HG02943 (cell line): Measurements from ENCODE around the gene THBS3.
"Not testable (repeated sequence)": the region's sequence is repeated elsewhere in the genome, so short reads cannot be mapped to it uniquely, and the experiment has no call there.

Source experiments
- ATAC-seq: cut with Tn5 transposase; IDR thresholded peaks from one replicate; pipeline ENCODE4 v1.9.1; 2021; ENCODE audit warnings: mild to moderate bottlenecking, low read depth, moderate library complexity; ENCODE audit not compliant: unreplicated experiment

Gene THBS3

DNA sequence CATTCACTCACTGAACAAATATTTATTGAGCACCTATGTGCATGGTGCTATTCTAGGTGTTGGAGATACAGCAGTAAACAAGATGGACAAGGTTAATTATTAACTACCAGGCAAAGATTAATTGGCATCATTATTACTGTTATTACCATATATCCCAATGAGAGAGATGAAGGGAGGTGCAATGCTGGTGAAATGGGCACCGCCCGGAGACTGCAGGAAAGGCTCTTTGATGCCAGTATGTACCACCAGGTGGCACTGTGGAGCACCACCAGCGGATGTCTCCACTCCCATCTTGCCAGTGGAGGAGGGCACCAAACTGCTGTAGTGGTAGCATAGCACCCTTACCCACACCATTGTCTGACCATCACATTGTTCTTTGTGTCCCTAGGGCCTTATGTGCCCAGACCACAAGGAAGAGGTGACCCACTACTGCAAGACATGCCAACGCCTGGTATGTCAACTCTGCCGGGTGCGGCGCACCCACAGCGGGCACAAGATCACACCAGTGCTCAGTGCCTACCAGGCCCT, 31.1 kb downstream of the THBS3 start:
- no peak for ATAC-seq

DNA sequence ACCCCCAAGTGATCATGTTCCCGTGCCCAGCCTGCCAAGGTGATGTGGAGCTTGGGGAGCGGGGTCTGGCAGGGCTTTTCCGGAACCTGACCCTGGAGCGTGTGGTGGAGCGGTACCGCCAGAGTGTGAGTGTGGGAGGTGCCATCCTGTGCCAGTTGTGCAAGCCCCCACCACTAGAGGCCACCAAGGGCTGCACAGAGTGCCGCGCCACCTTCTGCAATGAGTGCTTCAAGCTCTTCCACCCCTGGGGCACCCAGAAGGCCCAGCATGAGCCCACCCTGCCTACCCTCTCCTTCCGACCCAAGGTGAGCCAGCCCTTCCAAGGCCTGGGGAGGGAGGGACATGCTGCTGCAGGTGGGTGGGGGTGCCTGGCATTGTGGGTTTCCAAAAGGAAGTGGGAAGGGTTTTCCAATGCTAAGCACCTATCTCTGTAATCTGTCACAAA, 31.7 kb downstream of the THBS3 start:
- no peak for ATAC-seq

DNA sequence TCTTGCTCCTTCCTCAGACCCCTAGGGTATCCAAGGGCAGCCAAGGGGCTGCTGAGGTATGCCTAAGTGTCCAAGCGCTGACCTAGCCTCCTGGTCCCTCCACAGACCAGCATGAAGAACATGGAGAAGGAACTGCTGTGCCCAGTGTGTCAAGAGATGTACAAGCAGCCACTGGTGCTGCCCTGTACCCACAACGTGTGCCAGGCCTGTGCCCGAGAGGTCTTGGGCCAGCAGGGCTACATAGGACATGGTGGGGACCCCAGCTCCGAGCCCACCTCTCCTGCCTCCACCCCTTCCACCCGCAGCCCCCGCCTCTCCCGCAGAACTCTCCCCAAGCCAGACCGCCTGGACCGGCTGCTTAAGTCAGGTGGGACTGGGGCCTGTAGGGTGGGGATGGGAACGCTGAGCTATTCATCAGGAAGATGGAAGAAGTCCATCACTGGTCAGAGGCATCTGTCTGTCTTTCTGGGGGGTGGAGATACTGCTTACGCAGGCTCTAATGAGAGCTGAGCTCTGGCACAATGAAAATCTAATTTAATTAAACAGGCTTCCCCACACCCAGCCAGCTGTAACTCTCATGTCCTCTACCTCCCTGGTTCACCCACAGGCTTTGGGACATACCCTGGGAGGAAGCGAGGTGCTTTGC, 32.3 kb downstream of the THBS3 start:
- ATAC-seq: no peak

DNA sequence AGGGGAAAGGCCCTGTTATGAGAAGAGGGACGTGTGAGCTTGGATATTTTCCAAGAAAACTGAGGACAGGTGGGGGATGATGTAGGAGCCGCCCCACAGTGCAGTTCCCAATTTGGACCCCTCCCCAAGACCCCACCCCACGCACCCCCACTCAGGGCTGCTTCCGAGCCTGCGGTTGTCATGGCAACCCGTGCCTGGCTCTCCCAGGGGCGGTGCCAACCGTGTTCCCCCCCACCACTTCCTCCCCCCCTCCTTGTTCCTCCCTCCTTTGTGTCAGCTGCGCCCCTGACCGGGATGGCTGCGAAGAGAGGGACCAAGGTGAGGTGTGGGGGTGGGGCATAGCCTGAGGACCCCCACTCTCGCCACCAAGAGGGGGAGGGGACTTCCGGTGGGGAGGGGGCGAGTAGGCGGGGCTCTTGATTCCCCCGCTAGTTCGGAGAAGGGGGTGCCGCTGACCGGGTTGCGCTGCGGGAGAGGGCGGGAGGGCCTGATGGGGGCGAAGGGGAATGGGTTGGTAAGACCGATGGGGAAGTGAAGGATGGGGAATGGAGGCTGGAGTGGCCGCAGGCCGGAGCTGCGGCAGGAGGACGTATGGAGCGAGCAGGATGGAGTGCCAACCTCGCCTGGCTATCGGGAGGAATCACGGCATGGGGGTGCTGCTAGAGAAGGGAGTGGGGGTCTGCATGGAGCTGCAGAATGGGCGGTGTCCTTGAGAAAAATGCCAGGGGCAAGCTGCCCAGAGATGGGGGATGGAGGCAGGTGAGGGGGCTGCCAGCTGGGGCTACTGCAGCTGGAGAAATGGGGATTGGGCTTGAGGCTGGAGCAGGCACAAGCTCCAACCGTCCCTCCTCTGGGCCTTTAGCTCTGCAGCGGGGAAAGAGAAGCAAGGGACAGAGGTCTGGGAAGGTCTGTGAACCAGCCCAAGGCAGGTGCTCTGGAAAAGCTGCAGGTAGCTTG, 33.1 kb downstream of the THBS3 start:
- no peak for ATAC-seq

DNA sequence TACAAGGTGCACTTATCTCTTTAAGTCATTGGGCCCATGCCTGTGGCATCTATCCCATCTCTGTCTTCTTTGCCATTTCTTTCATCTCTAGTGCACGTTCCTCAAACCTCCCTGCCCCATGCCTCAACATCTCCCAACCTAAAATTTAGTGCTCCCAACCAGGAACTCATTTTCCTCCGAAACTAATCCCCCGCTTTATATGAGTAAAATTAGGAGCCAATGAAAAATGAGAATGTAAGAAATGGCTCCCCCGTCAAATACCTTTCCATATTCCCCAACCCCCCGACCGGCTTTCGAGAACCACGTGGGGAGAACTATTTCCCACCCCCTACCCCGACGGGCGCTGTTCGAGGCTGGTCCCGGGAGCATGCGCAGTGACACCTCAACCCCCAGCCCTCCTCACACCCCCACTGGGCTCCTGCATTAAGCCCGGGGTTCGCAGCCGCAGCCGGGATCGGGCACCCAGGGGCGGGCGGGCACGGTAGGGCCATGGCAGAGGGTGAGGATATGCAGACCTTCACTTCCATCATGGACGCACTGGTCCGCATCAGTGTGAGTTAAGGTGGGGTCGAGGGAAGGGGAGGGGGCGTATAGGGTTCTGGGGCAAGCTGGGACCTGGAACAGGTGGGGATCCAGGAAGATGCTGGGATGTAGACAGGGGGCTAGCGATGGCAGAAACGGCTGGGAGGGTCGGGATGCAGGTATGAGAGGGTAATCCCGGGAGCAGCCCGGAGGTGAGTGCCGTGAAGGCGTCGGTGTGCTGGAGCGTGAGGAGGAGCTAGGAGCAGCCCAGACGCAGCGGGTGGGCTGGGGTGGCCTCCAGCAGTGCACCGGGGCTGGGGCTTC, 34.0 kb downstream of the THBS3 start, which contains the start of gene TRIM46:
TSS of gene TRIM46 (plus strand) at position 372 of the 846 bp plus-strand sequence. CDS start at position 490, 118 bp downstream.
- ATAC-seq: no peak

DNA sequence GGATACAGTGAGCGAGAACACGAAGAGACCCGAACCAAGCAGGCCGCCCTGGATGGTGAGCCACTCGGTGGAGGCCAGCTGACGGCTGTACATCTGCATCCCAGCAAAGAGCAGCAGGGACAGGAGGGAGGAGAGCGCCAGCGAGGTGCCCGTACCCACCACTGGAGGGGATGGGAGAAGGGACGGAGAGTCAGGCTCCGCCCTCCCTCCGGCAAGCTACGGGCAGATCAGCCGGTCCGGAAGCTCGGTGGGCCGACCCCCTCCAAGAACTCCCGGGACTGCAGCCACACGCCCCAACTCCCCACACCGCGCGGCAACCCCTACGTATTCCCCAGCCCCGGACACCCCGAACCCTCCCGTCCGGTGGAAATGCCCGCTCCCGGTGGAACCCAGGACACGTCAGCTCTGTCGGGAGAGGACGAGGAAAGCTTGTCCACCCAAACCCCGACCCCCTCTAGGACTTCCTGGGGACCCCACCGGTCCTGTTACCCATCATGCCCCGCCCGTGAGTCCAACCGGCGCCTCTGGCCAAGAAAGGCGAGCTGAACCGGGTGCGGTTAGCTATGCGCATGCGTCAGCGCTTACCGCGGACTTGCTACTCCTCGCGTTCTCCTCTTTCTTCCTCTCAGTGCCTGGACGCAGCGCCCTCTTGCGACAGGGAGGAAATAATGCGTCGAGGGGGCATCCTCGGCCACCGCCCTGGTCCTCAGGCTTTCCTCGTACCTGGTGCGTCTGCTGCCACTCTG, 34.8 kb downstream of the THBS3 start, which contains the start of gene KRTCAP2:
TSS of gene KRTCAP2 (minus strand) at position 573 of the 746 bp plus-strand sequence. CDS start at position 493, 80 bp downstream.
- ATAC-seq: peak; percentile 78

DNA sequence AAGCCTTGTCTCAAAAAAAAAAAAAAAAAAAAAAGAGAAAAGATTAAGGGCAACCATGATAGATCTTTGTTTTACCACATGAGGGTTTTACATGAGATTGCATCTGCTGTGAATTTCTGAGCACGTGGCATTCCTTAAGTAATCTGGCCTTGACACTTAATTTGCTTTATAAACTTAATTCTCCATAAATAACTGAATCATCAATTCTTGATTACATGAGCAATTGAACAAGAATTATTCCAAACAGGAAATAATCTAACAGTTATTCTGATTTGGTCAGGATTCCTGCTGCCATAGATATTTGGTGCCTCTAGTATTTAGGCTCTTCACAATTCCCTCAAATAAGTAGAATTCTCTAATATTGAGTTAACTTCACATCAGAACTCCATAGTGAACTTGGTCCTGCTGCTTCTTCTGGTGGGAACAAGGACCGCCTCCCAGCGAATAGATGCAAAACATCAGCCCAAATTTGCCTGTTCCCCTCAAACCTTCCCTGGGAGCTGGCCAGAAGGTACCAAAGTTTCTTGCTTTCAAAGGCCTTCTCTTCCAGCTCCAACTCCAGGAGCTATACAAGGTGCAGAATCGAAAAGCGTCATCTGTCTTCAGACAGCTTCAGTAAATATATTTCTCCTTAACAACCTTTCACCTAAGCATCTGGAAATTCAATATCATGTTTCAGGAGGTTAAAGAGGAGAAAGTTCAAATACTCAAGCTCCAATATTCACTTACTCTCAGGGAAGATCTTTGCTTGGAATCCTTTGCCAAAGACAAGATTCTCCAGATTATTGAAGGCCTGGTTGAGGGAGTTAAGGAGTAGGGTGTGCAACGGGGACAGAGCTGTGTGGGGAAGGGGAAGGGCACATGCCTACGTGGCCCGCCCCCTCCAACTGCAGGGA, 35.6 kb downstream of the THBS3 start:
- peak; percentile 14 for ATAC-seq

DNA sequence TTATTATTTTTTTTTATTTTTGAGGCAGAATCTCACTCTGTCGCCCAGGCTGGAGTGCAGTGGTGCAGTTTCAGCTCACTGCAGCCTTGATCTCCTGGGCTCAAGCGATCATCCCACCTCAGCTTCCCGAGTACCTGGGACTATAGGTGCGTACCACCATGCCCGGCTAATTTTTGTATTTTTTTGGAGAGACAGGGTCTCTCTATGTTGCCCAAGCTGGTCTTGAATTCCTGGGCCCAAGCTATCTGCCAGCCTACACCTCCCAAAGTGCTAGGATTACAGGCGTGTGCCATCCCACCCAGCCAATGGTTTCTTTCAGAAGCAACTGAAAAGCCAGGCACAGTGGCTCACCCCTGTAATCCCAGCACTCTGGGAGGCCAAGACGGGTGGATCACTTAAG, 36.9 kb downstream of the THBS3 start:
- no peak for ATAC-seq

DNA sequence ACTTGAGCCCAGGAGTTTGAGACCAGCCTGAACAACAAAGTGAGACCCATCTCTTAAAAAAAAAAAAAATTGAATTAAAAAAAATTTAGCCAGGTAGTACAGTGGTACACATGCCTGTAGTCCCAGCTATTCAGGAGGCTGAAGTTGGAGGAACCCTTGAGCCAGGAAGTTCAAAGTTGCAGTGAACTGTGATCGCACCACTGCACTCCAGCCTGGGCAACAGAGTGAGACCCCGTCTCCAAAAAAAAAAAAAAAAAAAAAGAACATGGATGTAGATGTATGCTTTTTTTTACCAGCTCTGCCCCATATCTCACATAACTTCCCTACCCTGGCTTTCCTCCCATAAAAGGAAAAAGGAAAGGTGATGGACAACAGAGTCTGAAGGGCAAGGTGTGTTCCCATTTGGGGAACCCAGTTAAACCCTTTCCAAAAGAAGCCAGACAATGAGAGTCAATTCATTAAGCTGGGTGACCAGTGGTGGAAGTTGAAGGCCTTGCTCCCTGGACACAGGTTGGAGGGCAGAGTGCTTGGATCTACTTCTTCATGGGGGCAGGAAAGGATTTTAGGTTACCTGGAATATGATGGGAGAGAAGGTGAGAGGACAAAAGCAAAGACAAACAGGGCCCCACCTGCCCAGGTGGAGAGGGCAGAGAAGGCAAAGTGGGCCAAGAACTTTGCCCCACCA, 37.5 kb downstream of the THBS3 start:
- no peak for ATAC-seq

DNA sequence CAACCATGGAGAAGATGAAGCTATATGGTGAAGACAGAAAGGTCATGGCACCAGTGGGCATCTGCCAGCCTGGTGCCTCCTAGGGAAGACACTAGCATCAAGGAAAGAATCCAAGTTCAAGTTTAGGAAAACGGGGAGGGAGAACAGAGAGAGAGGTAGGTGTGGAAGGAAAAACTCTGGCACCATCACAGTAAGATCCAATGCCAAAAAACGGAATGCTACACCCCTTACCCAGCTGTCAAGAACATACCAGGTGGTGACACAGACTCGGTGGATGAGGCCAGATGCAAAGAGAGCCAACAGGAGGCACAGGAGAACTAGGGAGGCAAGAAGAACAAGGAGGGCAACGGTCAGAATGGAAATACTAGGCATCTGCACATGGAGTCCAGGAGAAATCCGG, 38.2 kb downstream of the THBS3 start:
- no peak for ATAC-seq

DNA sequence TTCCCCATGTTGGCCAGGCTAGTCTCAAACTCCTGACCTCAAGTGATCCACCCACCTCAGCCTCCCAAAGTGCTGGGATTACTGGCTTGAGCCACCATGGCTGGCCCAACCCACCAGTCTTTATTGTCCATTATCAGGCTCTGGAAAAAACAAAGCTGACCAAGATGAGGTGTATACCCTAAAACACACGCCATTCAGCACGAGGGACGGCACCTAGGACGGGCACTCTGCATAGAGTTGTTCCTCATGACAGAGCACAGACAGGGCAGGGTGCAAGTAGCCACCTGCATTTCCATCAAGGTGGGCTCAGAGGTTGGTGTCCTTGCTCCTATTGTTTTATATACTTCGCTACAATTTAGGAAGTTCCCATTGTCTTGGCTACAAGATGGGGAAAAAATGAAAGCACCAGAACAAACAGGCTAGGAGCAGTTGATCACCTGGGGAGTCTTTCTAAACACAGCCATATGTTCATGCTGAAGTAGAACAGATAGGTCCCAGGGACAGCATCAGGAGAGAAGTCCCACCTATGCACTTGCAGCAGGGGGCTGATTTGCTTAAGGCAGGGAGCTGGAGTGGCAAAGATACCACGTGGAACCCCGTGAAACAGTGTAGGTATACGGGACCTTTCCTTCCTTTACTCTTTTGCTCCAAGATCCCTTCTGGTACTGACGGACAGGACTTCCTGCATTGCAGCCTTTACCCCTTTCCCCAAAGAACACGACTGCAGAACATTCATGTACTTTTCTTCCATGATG, 39.1 kb downstream of the THBS3 start:
- no peak for ATAC-seq

DNA sequence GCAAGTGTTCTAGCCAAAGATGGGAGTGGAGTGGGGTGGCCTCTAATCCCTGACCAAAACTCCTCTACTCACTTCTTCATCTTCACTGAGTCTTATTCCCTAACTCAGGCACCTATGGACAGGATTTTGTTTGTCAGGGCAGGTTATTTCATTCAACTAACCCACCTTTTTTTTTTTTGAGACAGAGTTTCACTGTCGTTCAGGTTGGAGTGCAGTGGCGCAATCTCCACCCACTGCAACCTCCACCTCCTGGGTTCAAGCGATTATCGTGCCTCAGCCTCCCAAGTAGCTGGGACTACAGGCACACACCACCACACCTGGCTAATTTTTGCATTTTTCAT, 39.6 kb downstream of the THBS3 start:
- not testable (repeated sequence) for ATAC-seq

DNA sequence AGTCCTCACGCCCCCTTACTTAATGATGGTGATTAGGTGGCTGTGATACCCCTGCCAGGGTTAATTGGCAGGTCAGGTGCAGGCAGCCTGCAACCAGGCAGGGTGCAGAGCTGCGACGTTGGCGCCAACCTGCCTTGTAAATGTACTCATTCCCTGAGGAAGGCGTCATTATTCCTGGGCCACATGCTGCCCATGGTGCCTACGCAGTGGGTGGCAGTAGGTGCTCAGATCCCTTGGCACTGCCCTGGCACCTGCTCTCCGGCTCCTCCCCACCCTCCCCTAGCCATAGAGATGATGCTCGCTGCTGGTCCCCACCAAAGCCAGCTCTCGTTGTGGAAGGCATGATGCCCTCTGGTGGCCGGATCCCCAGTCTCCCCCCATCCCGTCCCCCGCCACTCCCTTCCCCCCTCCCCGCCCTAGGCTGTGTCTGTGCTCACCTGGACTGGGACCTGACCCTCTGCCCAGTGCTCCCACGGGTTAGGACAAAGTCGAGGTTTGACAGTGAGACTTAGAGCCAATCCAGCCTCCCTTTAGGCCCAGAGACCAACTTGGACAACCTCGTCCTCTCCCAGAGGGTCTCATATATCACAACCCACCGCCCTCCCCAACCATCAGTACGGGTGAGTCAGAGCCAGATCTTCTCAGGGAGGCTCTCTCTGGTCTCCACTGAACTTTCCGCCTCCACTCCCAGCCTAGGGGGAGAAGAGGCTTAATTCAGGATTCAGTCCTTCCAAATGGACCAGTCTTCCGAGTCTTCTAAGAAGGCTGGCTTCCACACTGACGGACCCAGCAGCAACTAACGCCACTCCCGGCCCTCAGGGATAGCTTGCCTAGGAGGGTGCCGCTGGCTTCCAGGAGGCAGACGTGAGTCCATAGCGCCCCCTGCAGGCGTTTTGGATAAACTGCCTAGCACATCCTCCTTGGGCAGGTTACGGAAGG, 40.3 kb downstream of the THBS3 start:
- no peak for ATAC-seq

DNA sequence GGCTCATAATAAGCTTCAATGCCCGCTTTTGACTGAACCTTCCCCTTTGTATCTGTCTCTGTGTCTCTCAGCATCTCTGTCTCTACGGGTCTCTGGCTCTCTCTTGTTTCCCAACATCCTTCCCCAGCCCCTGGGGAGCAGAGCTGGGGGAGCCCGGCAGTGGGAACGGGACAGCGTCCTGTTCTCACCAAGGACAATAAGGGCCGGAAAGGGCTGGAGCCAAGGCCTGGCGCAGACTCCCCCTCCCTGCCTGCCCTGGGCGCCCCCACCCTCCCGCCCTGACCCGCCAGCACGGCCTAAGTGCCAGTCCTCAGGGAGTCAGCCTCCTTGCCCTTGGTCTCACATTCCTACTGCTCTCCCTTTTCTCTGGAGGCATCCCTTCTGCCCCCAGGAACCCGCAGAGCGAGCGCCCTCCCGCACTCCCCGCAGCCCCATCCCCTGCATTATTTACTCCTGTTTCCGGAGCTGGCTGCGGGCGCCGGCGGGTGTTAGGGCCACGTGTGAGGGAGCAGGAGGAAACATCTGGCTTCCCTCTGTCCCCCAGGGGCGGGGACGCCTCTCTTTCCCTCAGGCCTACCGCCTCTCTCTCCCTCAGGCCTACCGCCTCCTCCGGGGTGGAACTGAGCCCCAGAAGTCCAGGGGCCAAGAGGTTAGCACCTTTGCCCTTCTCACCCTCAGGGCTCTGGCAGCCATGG, 41.1 kb downstream of the THBS3 start:
- ATAC-seq: no peak

DNA sequence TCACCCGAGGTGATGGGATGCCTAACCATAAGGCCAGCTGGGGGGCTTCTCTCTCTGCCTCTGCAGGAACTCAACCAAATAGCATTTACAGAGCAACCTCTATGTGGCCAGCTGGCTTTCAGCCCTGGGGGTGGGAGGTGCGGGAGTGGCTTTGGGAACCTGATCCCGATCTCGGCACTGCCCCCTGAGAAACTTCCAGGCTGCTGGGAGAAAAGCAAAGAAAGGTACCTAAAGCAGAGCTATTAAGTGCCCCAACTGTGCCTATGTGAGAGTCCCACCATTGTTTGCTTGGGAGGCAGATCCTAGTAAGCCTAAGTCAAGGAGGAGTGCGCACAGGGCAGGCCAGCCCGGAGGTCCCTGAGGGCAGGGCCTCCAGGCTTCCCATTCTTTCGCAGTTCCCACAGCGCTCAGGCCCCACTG, 41.6 kb downstream of the THBS3 start:
- ATAC-seq: no peak

DNA sequence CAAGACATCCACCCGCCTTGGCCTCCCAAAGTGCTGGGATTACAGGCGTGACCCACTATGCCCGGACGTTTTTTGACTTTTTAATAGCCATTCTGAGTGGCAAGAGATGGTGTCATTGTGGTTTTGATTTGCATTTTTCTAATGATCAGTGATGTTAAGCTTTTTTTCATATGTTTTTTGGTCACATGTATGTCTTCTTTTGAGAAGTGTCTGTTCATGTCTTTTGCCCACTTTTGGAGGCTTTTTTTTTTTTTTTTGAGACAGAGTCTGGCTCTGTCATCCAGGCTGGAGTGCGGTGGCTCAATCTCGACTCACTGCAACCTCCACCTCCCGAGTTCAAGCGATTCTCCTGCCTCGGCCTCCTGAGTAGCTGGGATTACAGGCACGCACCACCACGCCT, 43.1 kb downstream of the THBS3 start:
- ATAC-seq: not testable (repeated sequence)
